ENCODE data around the gene NKX2-2.

The NKX2-2 gene

GRCh38 chr20:21521596-21522480 lies 8.0 kb upstream of the NKX2-2 start:
- peak; percentile 48 for DNase-seq

- peak; percentile 40 for DNase-seq
These were observed 7.1 kb upstream of the NKX2-2 start for GRCh38 chr20:21520702-21521595.

DNA sequence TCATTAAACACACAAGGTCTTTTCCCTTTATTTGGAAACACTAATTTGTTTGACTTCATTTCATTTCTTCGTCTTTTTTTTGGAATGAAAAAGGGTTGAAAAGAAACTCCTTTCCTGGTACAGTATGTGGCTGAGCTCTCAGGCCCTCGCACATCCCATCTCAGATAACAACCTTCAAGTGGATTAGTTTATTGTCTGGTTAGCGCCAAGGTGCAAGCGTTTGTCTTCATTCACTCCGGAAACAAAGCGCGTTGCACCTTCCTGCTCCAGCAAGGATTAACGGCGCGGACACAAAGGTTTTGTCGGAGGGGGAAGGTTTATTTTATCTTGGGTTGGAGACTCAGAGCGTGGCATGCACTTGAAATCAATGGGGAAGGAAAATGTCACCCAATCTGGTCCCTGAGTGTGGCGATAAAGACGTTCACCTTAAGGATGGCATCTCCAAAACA lies 5.3 kb upstream of the NKX2-2 start:
- no peak for DNase-seq

GRCh38 chr20:21518292-21518991 lies 4.6 kb upstream of the NKX2-2 start:
- DNase-seq: no peak

- no peak for DNase-seq
These were observed 3.9 kb upstream of the NKX2-2 start for GRCh38 chr20:21517566-21518277.

GRCh38 chr20:21516861-21517565 lies 3.1 kb upstream of the NKX2-2 start:
- DNase-seq: no peak

GRCh38 chr20:21516180-21516567 lies 2.3 kb upstream of the NKX2-2 start:
- no peak for DNase-seq

GRCh38 chr20:21515300-21516179 lies 1.7 kb upstream of the NKX2-2 start:
- no peak for DNase-seq

- peak; percentile 28 for DNase-seq
These were observed 838 bp upstream of the NKX2-2 start for GRCh38 chr20:21514553-21515251.

- DNase-seq: no peak
These were observed 642 bp downstream of the NKX2-2 start for GRCh38 chr20:21513181-21513663.

DNA sequence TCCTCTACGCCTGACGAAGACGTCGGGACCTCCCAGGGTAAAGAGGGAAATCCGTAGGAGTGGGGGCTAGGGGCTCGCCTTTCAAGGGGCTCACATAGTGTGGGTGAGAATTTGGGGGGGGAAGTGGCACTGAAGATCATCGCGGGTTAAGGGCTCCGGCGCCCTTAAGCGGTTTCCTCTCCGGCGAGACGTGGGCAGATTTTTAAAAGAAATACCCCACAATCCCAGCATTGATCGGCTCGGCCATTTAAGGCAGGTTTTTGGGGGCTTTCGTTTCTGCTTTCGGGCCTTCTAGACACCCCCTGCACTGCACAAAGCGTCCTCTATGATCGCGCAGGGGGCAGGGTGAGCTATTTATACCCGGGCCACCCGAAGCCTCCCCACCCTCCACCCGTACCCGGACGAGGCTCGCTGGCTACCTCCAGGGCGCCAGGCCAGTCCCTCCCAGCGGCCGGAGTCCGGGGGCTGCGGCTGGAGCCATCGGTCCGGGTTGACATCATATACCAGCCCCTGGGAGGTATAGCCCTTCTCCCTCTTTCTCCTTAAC lies 1.2 kb downstream of the NKX2-2 start:
- no peak for DNase-seq

DNA sequence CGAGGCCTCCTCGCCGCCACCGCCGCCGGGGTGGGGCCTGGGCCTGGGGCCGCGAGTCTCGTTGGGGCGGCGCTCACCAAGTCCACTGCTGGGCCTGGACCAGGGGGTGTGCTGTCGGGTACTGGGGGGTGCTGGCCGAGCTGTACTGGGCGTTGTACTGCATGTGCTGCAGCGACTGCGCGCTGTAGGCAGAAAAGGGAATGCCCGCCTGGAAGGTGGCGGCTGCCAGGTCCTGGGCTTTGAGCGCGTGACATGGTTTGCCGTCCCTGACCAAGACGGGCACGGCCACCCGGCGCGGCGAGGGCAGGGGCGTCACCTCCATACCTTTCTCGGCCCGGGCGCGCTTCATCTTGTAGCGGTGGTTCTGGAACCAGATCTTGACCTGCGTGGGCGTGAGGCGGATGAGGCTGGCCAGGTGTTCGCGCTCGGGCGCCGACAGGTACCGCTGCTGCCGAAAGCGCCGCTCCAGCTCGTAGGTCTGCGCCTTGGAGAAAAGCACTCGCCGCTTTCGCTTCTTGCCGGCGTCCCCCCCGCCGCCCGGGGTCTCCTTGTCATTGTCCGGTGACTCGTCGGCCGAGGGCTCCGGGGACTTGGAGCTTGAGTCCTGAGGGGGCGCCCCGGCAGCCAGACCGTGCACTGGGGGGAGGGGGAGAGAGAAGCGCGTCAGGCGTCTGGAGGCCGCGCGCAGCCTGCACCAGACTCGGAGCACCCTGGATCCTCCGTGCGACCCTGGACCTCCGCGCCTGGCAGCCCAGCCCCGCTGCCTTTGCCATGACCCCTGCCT lies 1.8 kb downstream of the NKX2-2 start:
- DNase-seq: no peak

DNA sequence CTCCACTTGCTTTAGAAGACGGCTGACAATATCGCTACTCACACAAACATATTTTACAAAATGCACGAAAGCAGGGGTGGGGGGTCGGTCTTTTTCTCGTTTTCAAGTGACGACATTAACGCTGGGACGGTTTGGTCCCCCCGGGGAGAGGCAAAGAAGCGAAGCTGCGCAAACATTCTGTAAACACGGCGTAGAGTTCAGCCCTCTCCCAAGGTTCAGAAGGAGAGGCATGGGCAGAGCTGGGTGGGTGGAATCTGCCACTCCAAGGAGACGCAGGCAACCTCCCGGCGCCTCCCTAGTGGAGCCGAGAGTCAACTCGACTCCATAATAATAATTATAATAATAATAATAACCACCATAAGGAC lies 2.4 kb downstream of the NKX2-2 start:
- DNase-seq: no peak

GRCh38 chr20:21510414-21511384 lies 3.2 kb downstream of the NKX2-2 start:
- no peak for DNase-seq

DNA sequence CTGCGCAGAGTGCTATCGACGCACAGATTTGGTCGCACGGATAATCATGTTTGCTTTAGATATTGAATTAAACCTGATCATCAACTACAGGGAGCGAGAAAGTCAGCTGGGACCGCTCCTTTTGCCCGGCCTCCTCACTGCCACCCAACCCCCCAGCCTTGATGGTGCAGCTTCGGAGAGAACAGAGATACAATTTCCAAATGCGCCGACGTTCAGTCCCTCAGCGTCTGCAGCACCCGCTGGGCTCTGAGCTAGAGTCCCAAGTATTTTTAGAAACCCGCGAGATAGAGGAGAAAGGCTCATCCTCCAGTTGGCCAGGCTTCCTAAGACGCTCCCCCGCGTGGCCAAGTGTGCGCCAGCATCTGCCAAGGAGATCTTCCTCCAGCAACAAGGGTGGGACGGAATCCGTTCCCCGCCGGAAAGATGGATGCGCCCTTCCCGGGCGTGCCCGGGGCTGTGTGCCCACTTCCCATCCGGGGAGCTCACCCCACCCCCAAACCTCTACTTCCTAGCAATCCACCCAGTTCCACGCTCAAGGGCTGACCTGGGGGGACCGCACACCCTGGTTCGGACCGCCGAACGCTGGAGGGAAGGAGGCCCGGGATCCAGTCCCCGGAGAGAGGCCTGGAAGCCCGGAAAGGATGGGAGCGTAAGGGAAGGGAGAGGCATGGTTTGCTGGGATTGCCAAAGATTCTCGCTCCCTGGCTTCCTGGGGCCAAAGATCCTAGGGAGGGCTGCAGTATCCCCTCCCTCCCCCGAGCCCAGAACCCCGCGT lies 4.1 kb downstream of the NKX2-2 start:
- no peak for DNase-seq

DNA sequence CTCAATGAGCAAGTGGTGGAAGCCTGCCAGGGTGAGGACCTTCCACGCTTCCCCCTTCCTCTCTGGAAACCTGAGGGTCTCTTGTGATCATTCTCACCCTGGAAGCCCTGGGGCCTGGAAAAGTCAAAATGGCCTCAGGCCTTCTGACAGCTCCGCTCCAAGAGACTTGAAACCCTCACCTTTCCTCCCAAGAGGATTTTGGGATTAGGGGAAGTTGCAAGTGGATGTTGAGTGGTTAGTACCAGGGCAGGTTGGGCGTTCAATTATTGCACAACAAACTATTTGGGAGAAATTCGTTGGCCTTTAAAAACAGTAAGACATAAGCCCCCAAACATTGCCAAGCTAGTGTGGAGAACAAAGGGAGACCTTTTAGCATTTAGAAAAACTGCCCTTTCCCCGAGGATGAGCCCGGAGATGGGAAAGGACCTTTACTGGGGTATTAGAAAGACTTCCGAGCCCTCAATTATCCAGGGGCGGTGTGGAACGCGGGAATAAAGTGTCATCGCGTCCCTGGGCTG lies 4.7 kb downstream of the NKX2-2 start:
- no peak for DNase-seq
